Lower leg skin (tissue), 4 donors: ENCODE results near the gene RBBP5. TPM values are rescaled to one million over a fixed set of nuclear protein-coding genes. Genes with fewer than 3 reads are reported as not detected.

ENCODE experiments used
- DNase-seq, 2 donors: peaks; one replicate each; pipeline ENCODE4 v3.0.0-alpha.2; 2019; ENCODE audit warnings: low spot score in 2 of 2
- H3K4me3 ChIP-seq: fragments of 200-600 bp; sonication (generic); 2 replicates; pipeline ENCODE4 v1.5.1; 2017; ENCODE audit warnings: mild to moderate bottlenecking, low read depth; ENCODE audit not compliant: poor library complexity, severe bottlenecking
- POLR2A ChIP-seq, 2 donors: fragments of 450-650 bp; IDR thresholded peaks; one replicate each; pipeline ENCODE4 v1.6.1; 2016 to 2017; ENCODE audit warnings: antibody characterized with exemption in 2 of 2, mild to moderate bottlenecking in 1 of 2, moderate library complexity in 1 of 2
- WGBS, 2 donors: methylation state at CpG; one replicate each; pipeline ENCODE4 v1.1.5; 2018; 5-methylcytosine and 5-hydroxymethylcytosine counted together
- intact Hi-C: fragments of 100-400 bp; cut with DNase I; formaldehyde crosslinking; loops from one replicate; pipeline ENCODE4 v1.15.0; 2023; ENCODE audit warnings: low total_unique reads
- total RNA-seq, 4 donors: library from RNA; depleted of rRNA; stranded (reverse); fragments of >200 nt; gene quantifications; one replicate each; pipeline ENCODE4 v1.1.0, GENCODE V29; 2016
- TF ChIP-seq, protein P1 (sequence below), 3 donors: fragments of 450-650 bp; IDR thresholded peaks; one replicate each; pipeline ENCODE4 v1.5.1; 2016; ENCODE audit warnings: antibody characterized with exemption in 3 of 3, mild to moderate bottlenecking in 3 of 3, moderate library complexity in 2 of 3

Gene RBBP5
- total RNA-seq, 4 donors from 2014 or later: 16.2 to 35.8 (median 17.3) TPM

DNA sequence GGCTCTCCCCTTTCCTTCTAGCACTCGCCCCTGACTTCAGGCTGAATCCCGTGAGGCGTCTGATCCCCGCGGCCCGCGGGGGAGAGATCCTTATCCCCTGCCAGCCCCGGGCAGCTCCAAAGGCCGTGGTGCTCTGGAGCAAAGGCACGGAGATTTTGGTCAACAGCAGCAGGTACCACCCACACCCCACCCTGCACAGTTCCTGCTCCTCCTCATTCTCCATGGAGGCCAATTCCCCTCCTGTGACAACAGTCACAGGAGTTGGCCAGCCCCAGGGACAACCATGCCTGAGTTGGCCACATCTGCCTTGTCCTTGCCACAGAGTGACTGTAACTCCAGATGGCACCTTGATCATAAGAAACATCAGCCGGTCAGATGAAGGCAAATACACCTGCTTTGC, 57.5 kb downstream of the RBBP5 start:
- H3K4me3 ChIP-seq: no peak overlapping the region
- no peak for DNase-seq
- TF ChIP-seq, protein P1, sequence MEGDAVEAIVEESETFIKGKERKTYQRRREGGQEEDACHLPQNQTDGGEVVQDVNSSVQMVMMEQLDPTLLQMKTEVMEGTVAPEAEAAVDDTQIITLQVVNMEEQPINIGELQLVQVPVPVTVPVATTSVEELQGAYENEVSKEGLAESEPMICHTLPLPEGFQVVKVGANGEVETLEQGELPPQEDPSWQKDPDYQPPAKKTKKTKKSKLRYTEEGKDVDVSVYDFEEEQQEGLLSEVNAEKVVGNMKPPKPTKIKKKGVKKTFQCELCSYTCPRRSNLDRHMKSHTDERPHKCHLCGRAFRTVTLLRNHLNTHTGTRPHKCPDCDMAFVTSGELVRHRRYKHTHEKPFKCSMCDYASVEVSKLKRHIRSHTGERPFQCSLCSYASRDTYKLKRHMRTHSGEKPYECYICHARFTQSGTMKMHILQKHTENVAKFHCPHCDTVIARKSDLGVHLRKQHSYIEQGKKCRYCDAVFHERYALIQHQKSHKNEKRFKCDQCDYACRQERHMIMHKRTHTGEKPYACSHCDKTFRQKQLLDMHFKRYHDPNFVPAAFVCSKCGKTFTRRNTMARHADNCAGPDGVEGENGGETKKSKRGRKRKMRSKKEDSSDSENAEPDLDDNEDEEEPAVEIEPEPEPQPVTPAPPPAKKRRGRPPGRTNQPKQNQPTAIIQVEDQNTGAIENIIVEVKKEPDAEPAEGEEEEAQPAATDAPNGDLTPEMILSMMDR (IDR thresholded peaks at IDR 0.05): no peak
- no peak for TF ChIP-seq POLR2A (IDR thresholded peaks at IDR 0.05)
- WGBS, 2 donors: 73 to 87% methylated on average over 11 of the region's 11 CpGs
- intact Hi-C loops: loop anchor here (5.0 kb wide), 1 partner anchor 77 kb away; no protein-coding TSS in a partner anchor

DNA sequence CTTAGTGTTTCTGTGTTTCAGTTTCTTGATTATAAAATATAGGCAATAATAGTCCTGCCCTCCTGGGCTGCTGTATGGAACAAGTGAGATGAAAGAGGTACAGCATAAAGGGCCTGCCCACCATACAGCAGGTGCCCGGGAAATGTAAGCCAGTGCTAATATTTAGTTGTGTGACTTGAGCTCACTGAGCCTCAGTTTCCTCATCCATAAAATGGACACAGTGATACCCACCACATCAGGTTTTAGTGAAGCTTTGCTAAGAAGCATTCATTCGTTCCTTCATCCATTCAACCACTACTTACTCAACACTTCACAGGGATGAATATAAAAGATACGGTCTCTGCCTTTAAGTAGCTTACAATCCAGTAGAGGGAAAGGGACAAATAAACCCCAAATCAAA, 58.9 kb downstream of the RBBP5 start:
- WGBS, 2 donors: 94 to 97% methylated on average over 3 of the region's 3 CpGs
- TF ChIP-seq POLR2A (IDR thresholded peaks at IDR 0.05): no peak
- TF ChIP-seq, protein P1 (IDR thresholded peaks at IDR 0.05): no peak
- DNase-seq: no peak
- H3K4me3 ChIP-seq: no peak overlapping the region
- intact Hi-C loops: loop anchor here (5.0 kb wide), 1 partner anchor 76 kb away; no protein-coding TSS in a partner anchor

DNA sequence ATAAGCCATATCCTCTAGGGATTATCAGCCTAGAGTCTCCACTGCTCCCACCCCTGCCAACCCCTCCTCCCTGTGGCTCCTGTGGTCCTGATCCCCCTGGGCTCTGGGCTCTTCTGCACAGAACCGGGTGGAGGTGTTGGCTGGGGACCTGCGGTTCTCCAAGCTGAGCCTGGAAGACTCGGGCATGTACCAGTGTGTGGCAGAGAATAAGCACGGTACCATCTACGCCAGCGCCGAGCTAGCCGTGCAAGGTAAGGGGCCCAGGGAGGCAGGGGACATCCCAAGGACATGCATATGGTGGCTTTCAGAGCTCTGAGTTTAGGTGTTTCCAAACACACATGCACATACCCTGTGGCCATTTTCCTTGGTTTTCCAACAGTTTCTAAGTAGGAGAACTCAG, 59.5 kb downstream of the RBBP5 start:
- H3K4me3 ChIP-seq: no peak overlapping the region
- DNase-seq: no peak
- intact Hi-C loops: loop anchor here (5.0 kb wide), 1 partner anchor 75 kb away; no protein-coding TSS in a partner anchor
- WGBS, 2 donors: 89 to 91% methylated on average over 8 of the region's 8 CpGs
- TF ChIP-seq, protein P1 (IDR thresholded peaks at IDR 0.05): no peak

DNA sequence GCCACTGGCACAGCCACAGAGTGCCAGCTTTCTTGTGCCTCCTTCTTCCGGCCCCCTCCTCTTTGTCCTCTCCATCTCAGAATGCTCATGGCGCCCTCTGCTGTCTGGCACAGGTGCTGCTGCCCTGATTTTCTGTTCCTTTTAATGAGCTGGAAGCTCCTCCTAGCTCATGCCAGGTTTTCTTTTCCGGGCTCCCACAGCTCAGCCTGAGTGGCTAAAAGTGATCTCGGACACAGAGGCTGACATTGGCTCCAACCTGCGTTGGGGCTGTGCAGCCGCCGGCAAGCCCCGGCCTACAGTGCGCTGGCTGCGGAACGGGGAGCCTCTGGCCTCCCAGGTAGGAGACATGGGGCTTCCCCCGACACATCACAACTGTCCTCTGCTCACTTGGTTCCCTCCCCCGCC, 60.1 kb downstream of the RBBP5 start:
- intact Hi-C loops: loop anchor here (5.0 kb wide), 1 partner anchor 74 kb away; no protein-coding TSS in a partner anchor
- H3K4me3 ChIP-seq: no peak overlapping the region
- TF ChIP-seq, protein P1 (IDR thresholded peaks at IDR 0.05): peak in 1 of 3 donors; percentile 45
- TF ChIP-seq POLR2A (IDR thresholded peaks at IDR 0.05): no peak
- WGBS, 2 donors: 15 to 35% methylated on average over 10 to 13 of the region's 13 CpGs
- peak in 1 of 2 donors; percentile 58 for DNase-seq

DNA sequence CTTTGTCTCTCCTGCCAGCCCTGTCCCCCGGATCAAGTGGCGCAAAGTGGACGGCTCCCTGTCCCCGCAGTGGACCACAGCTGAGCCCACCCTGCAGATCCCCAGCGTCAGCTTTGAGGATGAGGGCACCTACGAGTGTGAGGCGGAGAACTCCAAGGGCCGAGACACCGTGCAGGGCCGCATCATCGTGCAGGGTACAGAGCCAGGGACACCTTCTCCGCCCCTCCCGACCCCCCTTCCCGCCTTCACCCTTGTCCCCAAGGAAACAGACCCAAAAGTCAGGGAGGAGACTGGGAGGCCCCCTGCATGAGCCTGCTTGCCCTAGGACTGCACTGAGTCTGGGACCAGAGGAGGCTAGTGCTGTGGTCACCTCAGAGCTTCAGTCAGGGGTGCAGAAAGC, 60.6 kb downstream of the RBBP5 start:
- intact Hi-C loops: loop anchor here (5.0 kb wide), 1 partner anchor 74 kb away; no protein-coding TSS in a partner anchor
- 80% methylated on average over 13 of the region's 14 CpGs; no CpG with 5 or more reads in 1 of the 2 donors for WGBS, 2 donors
- DNase-seq: no peak
- TF ChIP-seq, protein P1 (IDR thresholded peaks at IDR 0.05): no peak
- no peak overlapping the region for H3K4me3 ChIP-seq

DNA sequence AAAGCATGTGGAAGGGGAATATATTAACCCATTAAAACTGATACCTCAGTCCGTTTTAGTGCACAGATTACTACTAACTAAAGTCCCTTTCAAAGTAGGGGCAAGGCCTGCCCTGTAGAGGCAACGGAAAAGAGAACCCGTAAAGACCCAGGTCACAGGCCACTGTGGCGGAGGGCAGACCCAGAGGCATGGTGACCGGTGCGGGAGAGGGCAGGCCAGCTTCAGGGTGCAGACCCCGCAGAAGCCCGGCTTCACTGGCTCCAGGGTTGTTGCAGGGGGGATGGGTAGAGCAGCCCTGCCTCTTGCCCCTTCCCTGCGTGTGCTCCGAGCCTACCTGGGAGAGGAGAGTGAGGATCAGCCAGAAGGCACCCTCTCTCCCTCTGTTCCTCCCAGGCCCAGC, 61.0 kb downstream of the RBBP5 start:
- H3K4me3 ChIP-seq: no peak overlapping the region
- WGBS, 2 donors: 89 to 95% methylated on average over 10 of the region's 10 CpGs
- no peak for TF ChIP-seq POLR2A (IDR thresholded peaks at IDR 0.05)
- TF ChIP-seq, protein P1 (IDR thresholded peaks at IDR 0.05): no peak
- no peak for DNase-seq
- intact Hi-C loops: loop anchor here (5.0 kb wide), 1 partner anchor 73 kb away; no protein-coding TSS in a partner anchor
